HCT116 (cell line): ENCODE data around the gene IL23A. TPM values are rescaled to one million over a fixed set of nuclear protein-coding genes. Genes with fewer than 3 reads are reported as not detected.
A peak's percentile ranks its signal among the peaks of the same experiment; 100 is the strongest.

ENCODE experiments used
- ATAC-seq: fragments of 200-7000 bp; cut with Tn5 transposase; 2 replicates; pipeline ENCODE4 v1.9.1; 2020; ENCODE audit warnings: mild to moderate bottlenecking, moderate library complexity
- BruUV-seq: library from RNA; stranded (reverse); fragments of 400-500 nt; replicated peaks from 2 replicates; lab custom pipeline; 2021; lab: Mats Ljungman, UMichigan
- CTCF ChIA-PET: fragments of 300-600 bp; sonication (Branson Sonifier 250); formaldehyde crosslinking; loops from one replicate; lab custom pipeline; 2021; ENCODE audit warnings: antibody characterized with exemption; lab: Charles Lee
- POLR2A ChIA-PET: fragments of 300-600, 350-600 bp; sonication (Branson Sonifier 250); formaldehyde crosslinking; loops from one replicate; lab custom pipeline; 2021; ENCODE audit warnings: antibody characterized with exemption; lab: Charles Lee
- RAD21 ChIA-PET, 2 experiments: fragments of 300-600 bp; sonication (Branson Sonifier 250); formaldehyde crosslinking; loops; one replicate each; lab custom pipeline; 2023; ENCODE audit warnings: low total read pairs in 2 of 2; ENCODE audit not compliant: uncharacterized antibody in 2 of 2, unreplicated experiment in 2 of 2, low non-redundant PET in 1 of 2; lab: Charles Lee
- DNase-seq: peaks from one replicate; pipeline ENCODE4 v3.0.0-alpha.2; 2010; ENCODE audit warnings: low read depth, low spot score
- H2AFZ ChIP-seq: fragments of 200-600 bp; shearing (Covaris generic), sonication (generic); 2 replicates; pipeline ENCODE4 v1.6.1; 2017; ENCODE audit warnings: low read depth, mixed run types, mixed read lengths, antibody characterized with exemption, low read length; ENCODE audit not compliant: poor library complexity, severe bottlenecking
- H3K27ac ChIP-seq: 2 replicates; pipeline ENCODE4 v1.5.1; 2012; ENCODE audit warnings: low read depth, low read length
- H3K27me3 ChIP-seq: fragments of 200-600 bp; sonication (generic); 2 replicates; pipeline ENCODE4 v1.6.1; 2016; ENCODE audit warnings: mixed run types, low read length, mixed read lengths; ENCODE audit not compliant: insufficient read depth
- H3K36me3 ChIP-seq, 2 experiments: fragments of 200-500 bp in 1 of 2; fragments of 200-600 bp in 1 of 2; sonication (Bioruptor generic) in 1 of 2; sonication (generic) in 1 of 2; 2 replicates each; pipeline versions ENCODE4 v1.5.1 to v1.6.1; 2014 to 2016; ENCODE audit warnings: low read length in 2 of 2, inconsistent platforms in 1 of 2, mixed read lengths in 1 of 2, mixed run types in 1 of 2; ENCODE audit not compliant: insufficient read depth in 2 of 2, control insufficient read depth in 1 of 2
- H3K4me1 ChIP-seq, 2 experiments: fragments of 200-600 bp in 1 of 2; sonication (generic) in 1 of 2; 2 replicates each; pipeline versions ENCODE4 v1.5.1 to v1.6.1; 2012 to 2017; ENCODE audit warnings: low read length in 2 of 2, inconsistent platforms in 1 of 2, mild to moderate bottlenecking in 1 of 2, mixed read lengths in 1 of 2, mixed run types in 1 of 2, moderate library complexity in 1 of 2; ENCODE audit not compliant: insufficient read depth in 2 of 2, control insufficient read depth in 1 of 2
- H3K4me2 ChIP-seq: fragments of 200-600 bp; sonication (generic); 2 replicates; pipeline ENCODE4 v1.6.1; 2017; ENCODE audit warnings: mixed run types, low read length, mixed read lengths
- H3K4me3 ChIP-seq, 2 experiments: fragments of 200-600 bp in 1 of 2; sonication (generic) in 1 of 2; replicated peaks in 1 of 2; 2 replicates each; pipeline ENCODE4 v1.5.1; 2011 to 2016; ENCODE audit warnings: low read length in 2 of 2, control low read depth in 1 of 2, low read depth in 1 of 2, mild to moderate bottlenecking in 1 of 2, mixed read lengths in 1 of 2, mixed run types in 1 of 2
- H3K79me2 ChIP-seq: fragments of 200-600 bp; sonication (generic); 2 replicates; pipeline ENCODE4 v1.6.1; 2017; ENCODE audit warnings: mild to moderate bottlenecking, mixed run types, low read length, moderate library complexity, mixed read lengths; ENCODE audit not compliant: insufficient read depth
- H3K9ac ChIP-seq: fragments of 200-600 bp; sonication (generic); 2 replicates; pipeline ENCODE4 v1.6.1; 2016; ENCODE audit warnings: low read length, mixed read lengths
- H3K9me2 ChIP-seq: fragments of 200-600 bp; sonication (generic), shearing (Covaris generic); 2 replicates; pipeline ENCODE4 v1.6.1; 2017; ENCODE audit warnings: mixed run types, mild to moderate bottlenecking, moderate library complexity; ENCODE audit not compliant: insufficient read depth
- H3K9me3 ChIP-seq, 2 experiments: fragments of 200-500 bp in 1 of 2; fragments of 200-600 bp in 1 of 2; sonication (Bioruptor generic) in 1 of 2; sonication (generic) in 1 of 2; 2 replicates each; pipeline ENCODE4 v1.6.1; 2014 to 2017; ENCODE audit warnings: low read length in 2 of 2, mixed read lengths in 2 of 2, inconsistent platforms in 1 of 2, low read depth in 1 of 2, mild to moderate bottlenecking in 1 of 2, mixed run types in 1 of 2, moderate library complexity in 1 of 2; ENCODE audit not compliant: control insufficient read depth in 1 of 2, insufficient read depth in 1 of 2
- H4K20me1 ChIP-seq: fragments of 200-600 bp; sonication (generic), shearing (Covaris generic); 2 replicates; pipeline ENCODE4 v1.6.1; 2017; ENCODE audit warnings: mixed run types, mild to moderate bottlenecking, moderate library complexity; ENCODE audit not compliant: insufficient read depth
- ATF3 ChIP-seq: IDR thresholded peaks from 2 replicates; pipeline ENCODE4 v1.6.1; 2012
- CBX3 ChIP-seq: IDR thresholded peaks from 2 replicates; pipeline ENCODE4 v1.6.1; 2012; ENCODE audit warnings: low read depth
- CEBPB ChIP-seq: IDR thresholded peaks from 2 replicates; pipeline ENCODE4 v1.6.1; 2012; ENCODE audit warnings: low read depth
- CTCF ChIP-seq, 3 experiments: fragments of 200-600 bp in 1 of 3; sonication (generic) in 1 of 3; IDR thresholded peaks in 2 of 3; conservative IDR thresholded peaks in 1 of 3; 2 replicates each; pipeline ENCODE4 v1.5.1; 2012 to 2017; ENCODE audit warnings: low read depth in 2 of 3, low read length in 2 of 3, antibody characterized with exemption in 1 of 3, borderline replicate concordance in 1 of 3, control low read depth in 1 of 3, mild to moderate bottlenecking in 1 of 3, mixed read lengths in 1 of 3, mixed run types in 1 of 3, moderate library complexity in 1 of 3; ENCODE audit not compliant: insufficient read depth in 1 of 3
- EGR1 ChIP-seq: IDR thresholded peaks from 2 replicates; pipeline ENCODE4 v1.6.1; 2012; ENCODE audit warnings: low read depth
- ELF1 ChIP-seq: IDR thresholded peaks from 2 replicates; pipeline ENCODE4 v1.6.1; 2012; ENCODE audit warnings: low read depth, borderline replicate concordance
- EZH2 ChIP-seq: fragments of 200-600 bp; sonication (generic); IDR thresholded peaks from 2 replicates; pipeline ENCODE4 v1.6.1; 2017; ENCODE audit warnings: antibody characterized with exemption, mixed run types
- EZH2phosphoT487 ChIP-seq: fragments of 200-600 bp; IDR thresholded peaks from 2 replicates; pipeline ENCODE4 v1.6.1; 2018; ENCODE audit warnings: antibody characterized with exemption, borderline replicate concordance
- POLR2A ChIP-seq: IDR thresholded peaks from 2 replicates; pipeline ENCODE4 v1.7.0; 2011; ENCODE audit warnings: borderline replicate concordance; ENCODE audit not compliant: insufficient read depth, insufficient read length; ENCODE audit errors: extremely low read depth
- POLR2AphosphoS5 ChIP-seq: IDR thresholded peaks from 2 replicates; pipeline ENCODE4 v1.6.1; 2011; ENCODE audit warnings: mild to moderate bottlenecking, low read depth, low read length, moderate library complexity
- RAD21 ChIP-seq: IDR thresholded peaks from 2 replicates; pipeline ENCODE4 v1.6.1; 2012; ENCODE audit warnings: low read depth, mild to moderate bottlenecking
- TCF7L2 ChIP-seq: IDR thresholded peaks from 2 replicates; pipeline ENCODE4 v1.7.0; 2011; ENCODE audit warnings: borderline replicate concordance, inconsistent platforms; ENCODE audit not compliant: insufficient read depth, insufficient read length; ENCODE audit errors: extremely low read depth
- YY1 ChIP-seq: IDR thresholded peaks from 2 replicates; pipeline ENCODE4 v1.6.1; 2011; ENCODE audit warnings: low read length, low read depth, moderate library complexity, mild to moderate bottlenecking; ENCODE audit not compliant: insufficient replicate concordance; ENCODE audit errors: extremely low read depth
- ZBTB33 ChIP-seq: IDR thresholded peaks from 2 replicates; pipeline ENCODE4 v1.6.1; 2011; ENCODE audit warnings: mild to moderate bottlenecking, low read length, moderate library complexity; ENCODE audit not compliant: insufficient replicate concordance; ENCODE audit errors: extremely low read depth
- ZFX ChIP-seq: fragments of 450-650 bp; IDR thresholded peaks from 2 replicates; pipeline ENCODE4 v1.6.1; 2017
- intact Hi-C: fragments of 100-400 bp; cut with micrococcal nuclease; formaldehyde crosslinking; loops from 2 replicates; pipeline ENCODE4 v1.10.0; 2022
- total RNA-seq: library from RNA; stranded (reverse); gene quantifications from one replicate; pipeline ENCODE4 v1.2.1, GENCODE V29; 2021; ENCODE audit not compliant: unreplicated experiment

IL23A gene
- total RNA-seq, 1 experiment from 2014 or later, result 0.59 TPM

- TF ChIP-seq ATF3 (no peak), CTCF (IDR thresholded peaks at IDR 0.05 in 2 of 3, conservative IDR thresholded peaks at IDR 0.05 in 1 of 3; ENCODE audit: borderline replicate concordance in 1 of 3, insufficient read depth in 1 of 3, low read depth in 2 of 3, low read length in 2 of 3) (peak; percentile 13 to 68 (median 54); a peak in 4 of 6 replicates), EGR1 (peak; percentile 58), EZH2 (no peak), POLR2AphosphoS5 (peak; percentile 86), YY1 (peak; percentile 5)
These were observed 4.8 kb upstream of the IL23A start, which contains the start of gene PAN2 (continued) for GRCh38 chr12:56333679-56334489.

- CTCF ChIA-PET, result interaction anchor here (3.1 kb wide), 1 partner anchor 18 kb away, joined by 10 read pairs; the partner anchor contains the start of gene CNPY2
- intact Hi-C loops, result loop anchor here (2.0 to 5.0 kb wide), 2 partner anchors 26 to 128 kb away; partner anchors contain the start of gene STAT2
These were observed 4.2 kb upstream of the IL23A start for GRCh38 chr12:56334490-56334793.

More at GRCh38 chr12:56334490-56334793, 4.2 kb upstream of the IL23A start:
- Histone ChIP-seq H4K20me1 (no peaks in the 10 kb centered on the region), H3K9me2 (no peaks in the 10 kb centered on the region), H3K27me3 (no peaks in the 10 kb centered on the region), H3K27ac (peak overlapping the region; percentile 66), H3K9me3 (no peaks in the 10 kb centered on the region), H3K4me1 (peaks cover 11 to 24% of the 10 kb centered on the region in 2 experiments), H2AFZ (no peak overlapping the region), H3K4me2 (peak overlapping the region; percentile 95), H3K4me3 (peak overlapping the region; percentile 68 to 87), H3K36me3 (no peaks in the 10 kb centered on the region), H3K79me2 (peaks cover 7% of the 10 kb centered on the region)
- ATAC-seq, result 0 out of 2 replicates have a peak, but pooled peaks have one; percentile 3
- POLR2A ChIA-PET, result interaction anchor here (1.4 kb wide), 1 partner anchor 25 kb away, joined by 3 read pairs; the partner anchor contains the start of gene STAT2
- no peak for DNase-seq
- BruUV-seq, result TSS peak; percentile 99
- TF ChIP-seq ELF1 (no peak), TCF7L2 (no peak), POLR2A (no peak), EGR1 (no peak), EZH2 (no peak), CEBPB (no peak), RAD21 (no peak), YY1 (no peak), POLR2AphosphoS5 (no peak), CTCF (IDR thresholded peaks at IDR 0.05 in 2 of 3, conservative IDR thresholded peaks at IDR 0.05 in 1 of 3; ENCODE audit: borderline replicate concordance in 1 of 3, insufficient read depth in 1 of 3, low read depth in 2 of 3, low read length in 2 of 3) (no peak), ZFX (no peak), EZH2phosphoT487 (no peak), CBX3 (no peak), ZBTB33 (no peak)
- TF ChIP-seq, all 23 proteins: peak for 0
- peak overlapping the region; percentile 93 for H3K9ac ChIP-seq
- RAD21 ChIA-PET, result no interaction called here
